GM21367 (cell line): Measurements from ENCODE around the gene SPATC1L.

Experiments
- ATAC-seq: cut with Tn5 transposase; IDR thresholded peaks from one replicate; pipeline ENCODE4 v1.9.1; 2021; ENCODE audit not compliant: unreplicated experiment

SPATC1L gene

GRCh38 chr21:46111193-46111571, 73.1 kb downstream of the SPATC1L start:
- ATAC-seq = no peak
